K562 (cell line): ENCODE measurements around the gene MAB21L1. TPM values are rescaled to one million over a fixed set of nuclear protein-coding genes. Genes with fewer than 3 reads are reported as not detected.

ENCODE experiments used
- ATAC-seq: fragments of 200-7000 bp; cut with Tn5 transposase; 3 replicates; pipeline ENCODE4 v1.9.1; 2020; ENCODE audit warnings: moderate library complexity
- BruUV-seq: library from RNA; stranded (reverse); fragments of 400-500 nt; replicated peaks from 2 replicates; lab custom pipeline; 2021; lab: Mats Ljungman, UMichigan
- CTCF ChIA-PET: fragments of 300-600 bp; formaldehyde crosslinking; extraction: SDS; loops from one replicate; lab custom pipeline; 2021; ENCODE audit warnings: low intra/inter-chr PET ratio; lab: Yijun Ruan, JAX
- POLR2A ChIA-PET: fragments of 300-600, 350-650 bp; sonication (Branson Sonifier 250); formaldehyde crosslinking; extraction: SDS; loops from one replicate; lab custom pipeline; 2021; ENCODE audit warnings: antibody characterized with exemption, inconsistent platforms; lab: Yijun Ruan, JAX
- DNase-seq, 4 experiments: peaks; one replicate each; pipeline versions ENCODE4 v3.0.0 to v3.0.0-alpha.2; 2011 to 2018; ENCODE audit warnings: low spot score in 3 of 4, mixed read lengths in 3 of 4; ENCODE audit errors: extremely low read depth in 1 of 4
- FAIRE-seq: peaks from 2 replicates; lab custom pipeline; 2011; peaks lifted over from hg19 to GRCh38; lab: Jason Lieb, UNC
- H2AFZ ChIP-seq: 2 replicates; pipeline ENCODE4 v1.6.0; 2011; ENCODE audit warnings: low read depth, low read length, control low read depth, inconsistent platforms
- H3K27ac ChIP-seq: fragments of 200-600 bp; 3 replicates; pipeline ENCODE4 v1.8.0; 2011; ENCODE audit warnings: low read depth, mild to moderate bottlenecking, control low read depth, inconsistent platforms, low read length, moderate library complexity, mixed read lengths; ENCODE audit errors: extremely low read depth
- H3K27me3 ChIP-seq, 2 experiments: fragments of 300-600 bp in 1 of 2; 2 replicates in 1 of 2; 3 replicates in 1 of 2; pipeline versions ENCODE4 v1.6.0 to v1.8.0; 2011; ENCODE audit warnings: inconsistent platforms in 2 of 2, low read length in 2 of 2, mild to moderate bottlenecking in 1 of 2, mixed read lengths in 1 of 2, moderate library complexity in 1 of 2; ENCODE audit not compliant: control insufficient read depth in 2 of 2, insufficient read depth in 2 of 2
- H3K36me3 ChIP-seq: fragments of 300-600 bp; 3 replicates; pipeline ENCODE4 v1.8.0; 2011; ENCODE audit warnings: mild to moderate bottlenecking, low read length, inconsistent platforms; ENCODE audit not compliant: control insufficient read depth, insufficient read depth
- H3K4me1 ChIP-seq, 2 experiments: fragments of 200-600 bp in 1 of 2; replicated peaks in 1 of 2; 2 replicates in 1 of 2; 3 replicates in 1 of 2; pipeline versions ENCODE4 v1.5.1 to v1.8.0; 2011; ENCODE audit warnings: inconsistent platforms in 2 of 2, low read length in 2 of 2, mild to moderate bottlenecking in 1 of 2, mixed read lengths in 1 of 2, moderate library complexity in 1 of 2; ENCODE audit not compliant: control insufficient read depth in 2 of 2, insufficient read depth in 2 of 2
- H3K4me2 ChIP-seq: 2 replicates; pipeline ENCODE4 v1.6.1; 2011; ENCODE audit warnings: low read length, control low read depth, inconsistent platforms, mixed read lengths; ENCODE audit not compliant: insufficient read depth
- H3K4me3 ChIP-seq: fragments of 200-600 bp; sonication (generic), shearing (Covaris generic); 2 replicates; pipeline ENCODE4 v1.5.1; 2016; ENCODE audit warnings: control low read depth, inconsistent platforms
- H3K79me2 ChIP-seq: fragments of 200-600 bp; 3 replicates; pipeline ENCODE4 v1.8.0; 2011; ENCODE audit warnings: low read length, inconsistent platforms; ENCODE audit not compliant: control insufficient read depth, insufficient read depth
- H3K9ac ChIP-seq, 2 experiments: 2 replicates each; pipeline versions ENCODE4 v1.6.0 to v1.6.1; 2011; ENCODE audit warnings: low read depth in 2 of 2, low read length in 2 of 2, control low read depth in 1 of 2, inconsistent platforms in 1 of 2, mild to moderate bottlenecking in 1 of 2, mixed read lengths in 1 of 2; ENCODE audit not compliant: insufficient read depth in 1 of 2
- H3K9me1 ChIP-seq: one replicate; pipeline ENCODE4 v1.6.0; 2011; ENCODE audit warnings: inconsistent platforms, mild to moderate bottlenecking, low read length, moderate library complexity; ENCODE audit not compliant: control insufficient read depth, insufficient read depth
- H3K9me3 ChIP-seq: replicated peaks from 2 replicates; pipeline ENCODE4 v1.5.1; 2011; ENCODE audit warnings: low read depth, low read length, inconsistent platforms; ENCODE audit not compliant: control insufficient read depth, insufficient read depth
- H4K20me1 ChIP-seq: replicated peaks from 2 replicates; pipeline ENCODE4 v1.6.1; 2011; ENCODE audit warnings: low read length, inconsistent platforms, mixed read lengths; ENCODE audit not compliant: control insufficient read depth, insufficient read depth
- CHCHD3 ChIP-seq: fragments of 250-450 bp; sonication (Bioruptor Pico); IDR thresholded peaks from 2 replicates; pipeline ENCODE4 v2.1.2; 2022; ENCODE audit warnings: mild to moderate bottlenecking
- EP300 ChIP-seq: IDR thresholded peaks from 2 replicates; pipeline ENCODE4 v1.6.1; 2012; ENCODE audit warnings: low read length, improper control_type of control experiment
- GTF2F1 ChIP-seq: IDR thresholded peaks from 2 replicates; pipeline ENCODE4 v1.6.1; 2011; ENCODE audit warnings: low read depth, low read length, improper control_type of control experiment
- HDAC6 ChIP-seq: IDR thresholded peaks from 2 replicates; pipeline ENCODE4 v1.6.1; 2012; ENCODE audit warnings: low read depth, mild to moderate bottlenecking, control low read depth, inconsistent platforms, low read length, moderate library complexity
- KDM1A ChIP-seq, 2 experiments: fragments of 450-650 bp; IDR thresholded peaks; 2 replicates each; pipeline ENCODE4 v1.6.1; 2016; ENCODE audit warnings: mild to moderate bottlenecking in 2 of 2
- NFXL1 ChIP-seq: fragments of 450-650 bp; formaldehyde crosslinking; IDR thresholded peaks from 2 replicates; pipeline ENCODE4 v1.4.0; 2021; ENCODE audit warnings: mild to moderate bottlenecking
- SLC30A9 ChIP-seq: fragments of 250-450 bp; sonication (Bioruptor Pico); IDR thresholded peaks from 2 replicates; pipeline ENCODE4 v1.8.0; 2022; ENCODE audit warnings: mild to moderate bottlenecking, moderate library complexity
- ZC3H4 ChIP-seq: sonication (generic); formaldehyde crosslinking; IDR thresholded peaks from 2 replicates; pipeline ENCODE4 v1.9.0; 2021; ENCODE audit warnings: missing genetic modification reagents, borderline replicate concordance
- ZNF274 ChIP-seq: IDR thresholded peaks from 2 replicates; pipeline ENCODE4 v1.6.1; 2011; ENCODE audit warnings: low read depth, mild to moderate bottlenecking, low read length, moderate library complexity, borderline replicate concordance
- ZNF699 ChIP-seq: fragments of 250-450 bp; sonication (Bioruptor Pico); IDR thresholded peaks from 2 replicates; pipeline ENCODE4 v1.8.0; 2021; ENCODE audit warnings: mild to moderate bottlenecking, moderate library complexity; ENCODE audit not compliant: insufficient replicate concordance
- in situ Hi-C: fragments of 300-500 bp; cut with MboI; formaldehyde crosslinking; loops from 4 replicates; pipeline ENCODE4 v1.15.0; 2018; ENCODE audit warnings: inconsistent platforms, mixed read lengths
- intact Hi-C: fragments of 100-400 bp; cut with micrococcal nuclease; formaldehyde crosslinking; loops from 2 replicates; pipeline ENCODE4 v1.14.2; 2022
- polyA plus RNA-seq, 8 experiments: library from polyadenylated mRNA; depleted of rRNA in 4 of 8; stranded (reverse) in 5 of 8; unstranded in 3 of 8; fragments of >200 nt; fragmentation: Nextera tagmentation in 2 of 8; fragmentation: Illumina TruSeq in 1 of 8; extraction: Ambion mirVana in 2 of 8; extraction: Trizol in 1 of 8; gene quantifications; 2 replicates each; pipeline versions ENCODE4 v1.2.1 to v1.2.3, GENCODE V29; 2011 to 2014; ENCODE audit warnings: inconsistent platforms in 1 of 8, missing spikeins in 1 of 8
- total RNA-seq, 7 experiments: library from RNA; depleted of rRNA in 6 of 7; stranded (reverse); fragments of >200 nt in 6 of 7; fragmentation: Illumina TruSeq in 2 of 7; extraction: Trizol in 2 of 7; gene quantifications; 2 replicates each; pipeline versions ENCODE4 v1.2.1 to v1.2.3, GENCODE V29; 2011 to 2021; ENCODE audit warnings: low replicate concordance in 1 of 7
- TF ChIP-seq, protein P1 (sequence below): fragments of 250-450 bp; sonication (Bioruptor Pico); IDR thresholded peaks from 2 replicates; pipeline ENCODE4 v1.5.0; 2022; ENCODE audit warnings: mild to moderate bottlenecking
- TF ChIP-seq, protein P2 (sequence below): fragments of 250-450 bp; sonication (Bioruptor Pico); IDR thresholded peaks from 2 replicates; pipeline ENCODE4 v1.8.0; 2021; ENCODE audit warnings: borderline replicate concordance, mild to moderate bottlenecking, moderate library complexity; ENCODE audit not compliant: poor library complexity, severe bottlenecking

Gene MAB21L1
- total and polyA plus RNA-seq, 9 of the 15 experiments (the other 6 are each of a cell fraction or from before 2014, with no cell fraction given), result not detected

DNA sequence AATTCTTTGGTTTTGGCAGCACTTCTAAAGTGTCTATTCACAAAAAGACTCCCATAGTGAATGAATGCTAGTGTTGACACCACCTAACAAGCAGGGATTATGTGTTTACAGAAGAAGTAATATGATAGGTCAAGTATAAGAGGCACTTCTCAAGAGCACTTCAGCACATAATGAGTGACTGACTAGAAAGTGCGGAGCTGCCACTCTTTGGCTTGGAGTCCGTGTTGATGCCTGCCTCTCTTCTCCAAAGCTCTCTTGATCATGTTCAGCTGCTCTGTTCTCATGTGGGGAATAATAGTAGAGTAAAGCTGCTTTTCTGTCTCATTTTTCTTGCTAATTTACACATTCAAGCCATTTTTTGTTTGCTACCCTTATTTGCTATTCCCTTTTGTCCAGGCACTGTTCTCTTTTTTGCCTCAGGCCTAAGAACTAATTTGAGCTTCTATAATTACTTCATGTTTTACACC lies 22.7 kb upstream of the MAB21L1 start (continued):
- TF ChIP-seq, protein P1, sequence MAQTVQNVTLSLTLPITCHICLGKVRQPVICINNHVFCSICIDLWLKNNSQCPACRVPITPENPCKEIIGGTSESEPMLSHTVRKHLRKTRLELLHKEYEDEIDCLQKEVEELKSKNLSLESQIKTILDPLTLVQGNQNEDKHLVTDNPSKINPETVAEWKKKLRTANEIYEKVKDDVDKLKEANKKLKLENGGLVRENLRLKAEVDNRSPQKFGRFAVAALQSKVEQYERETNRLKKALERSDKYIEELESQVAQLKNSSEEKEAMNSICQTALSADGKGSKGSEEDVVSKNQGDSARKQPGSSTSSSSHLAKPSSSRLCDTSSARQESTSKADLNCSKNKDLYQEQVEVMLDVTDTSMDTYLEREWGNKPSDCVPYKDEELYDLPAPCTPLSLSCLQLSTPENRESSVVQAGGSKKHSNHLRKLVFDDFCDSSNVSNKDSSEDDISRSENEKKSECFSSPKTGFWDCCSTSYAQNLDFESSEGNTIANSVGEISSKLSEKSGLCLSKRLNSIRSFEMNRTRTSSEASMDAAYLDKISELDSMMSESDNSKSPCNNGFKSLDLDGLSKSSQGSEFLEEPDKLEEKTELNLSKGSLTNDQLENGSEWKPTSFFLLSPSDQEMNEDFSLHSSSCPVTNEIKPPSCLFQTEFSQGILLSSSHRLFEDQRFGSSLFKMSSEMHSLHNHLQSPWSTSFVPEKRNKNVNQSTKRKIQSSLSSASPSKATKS (CRISPR knock-in tag), result no peak
- TF ChIP-seq ZC3H4 (CRISPR knock-in tag), result no peak

DNA sequence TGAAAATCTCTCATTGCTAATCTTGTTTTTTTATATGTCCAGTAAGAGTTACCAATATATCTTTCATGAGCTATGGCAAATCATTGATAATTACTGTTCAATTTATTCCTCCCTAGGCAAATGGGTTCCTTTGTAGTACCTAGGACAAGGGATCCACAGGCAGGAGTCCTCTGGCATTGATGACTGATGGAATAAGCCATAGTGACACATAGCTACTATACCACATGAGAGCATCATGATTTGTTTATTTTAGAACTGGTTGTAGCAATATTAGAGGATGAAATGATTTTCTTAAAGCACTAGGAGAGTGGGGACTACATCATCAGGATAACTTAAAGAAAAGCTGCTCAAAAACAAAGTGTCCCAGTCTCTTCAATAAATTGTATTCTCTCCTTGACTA lies 21.7 kb upstream of the MAB21L1 start:
- BruUV-seq, result no TSS peak
- ATAC-seq (no peak), DNase-seq (no peak), FAIRE-seq (no peak)
- TF ChIP-seq CHCHD3 (CRISPR knock-in tag) (no peak), ZNF274 (no peak), GTF2F1 (no peak), ZNF699 (CRISPR knock-in tag) (no peak), NFXL1 (no peak), KDM1A (IDR thresholded peaks at IDR 0.05) (no peak), EP300 (no peak), SLC30A9 (no peak), HDAC6 (no peak)
- TF ChIP-seq, protein P2, sequence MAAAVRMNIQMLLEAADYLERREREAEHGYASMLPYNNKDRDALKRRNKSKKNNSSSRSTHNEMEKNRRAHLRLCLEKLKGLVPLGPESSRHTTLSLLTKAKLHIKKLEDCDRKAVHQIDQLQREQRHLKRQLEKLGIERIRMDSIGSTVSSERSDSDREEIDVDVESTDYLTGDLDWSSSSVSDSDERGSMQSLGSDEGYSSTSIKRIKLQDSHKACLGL, result no peak
- Histone ChIP-seq H2AFZ (no peak overlapping the region), H3K27me3 (no peaks in the 10 kb centered on the region), H3K79me2 (no peaks in the 10 kb centered on the region), H3K4me2 (no peak overlapping the region), H3K27ac (no peak overlapping the region), H4K20me1 (no peaks in the 10 kb centered on the region), H3K9ac (no peak overlapping the region), H3K9me1 (no peaks in the 10 kb centered on the region), H3K36me3 (no peaks in the 10 kb centered on the region), H3K4me1 (no peaks in the 10 kb centered on the region), H3K4me3 (no peak overlapping the region), H3K9me3 (no peaks in the 10 kb centered on the region)
- intact Hi-C loops (no loop called here), in situ Hi-C loops (no loop called here)
- POLR2A ChIA-PET, result no interaction called here
- CTCF ChIA-PET, result no interaction called here
